Umbilical cord (tissue), 2 donors: ENCODE results near the gene SPC25. TPM values are rescaled to one million over a fixed set of nuclear protein-coding genes. Genes with fewer than 3 reads are reported as not detected.

Source experiments
- DNase-seq: peaks from one replicate; pipeline ENCODE4 v3.0.0-alpha.2; 2015; ENCODE audit warnings: low spot score
- total RNA-seq: library from RNA; depleted of rRNA; stranded (reverse); fragments of >200 nt; gene quantifications from one replicate; pipeline ENCODE4 v1.2.3, GENCODE V29; 2014; ENCODE audit warnings: low replicate concordance; ENCODE audit not compliant: insufficient read depth

The SPC25 gene
- total RNA-seq, 1 donor from 2014 or later = not detected

DNA sequence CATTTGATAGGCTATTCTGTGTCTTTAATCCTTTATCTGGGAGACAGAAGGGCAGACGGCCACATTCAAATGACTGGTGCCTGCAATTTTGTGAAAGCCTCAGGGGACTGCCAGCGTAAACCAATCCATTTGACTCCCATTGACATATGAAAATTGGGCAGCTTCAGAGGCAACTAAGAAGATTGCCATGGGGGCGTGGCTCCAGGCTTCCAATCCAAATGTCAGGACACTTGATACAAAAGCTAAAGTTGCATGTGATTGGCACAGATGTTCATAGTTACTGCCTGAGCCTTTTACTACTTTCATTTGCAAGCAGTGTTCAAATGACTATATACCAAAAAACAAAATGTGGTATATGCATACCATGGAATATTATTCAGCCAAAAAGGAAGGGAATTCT is 42.0 kb downstream of the SPC25 start:
- DNase-seq = no peak

- DNase-seq = no peak
Observed at GRCh38 chr2:168843253-168843652, 47.0 kb downstream of the SPC25 start.

DNA sequence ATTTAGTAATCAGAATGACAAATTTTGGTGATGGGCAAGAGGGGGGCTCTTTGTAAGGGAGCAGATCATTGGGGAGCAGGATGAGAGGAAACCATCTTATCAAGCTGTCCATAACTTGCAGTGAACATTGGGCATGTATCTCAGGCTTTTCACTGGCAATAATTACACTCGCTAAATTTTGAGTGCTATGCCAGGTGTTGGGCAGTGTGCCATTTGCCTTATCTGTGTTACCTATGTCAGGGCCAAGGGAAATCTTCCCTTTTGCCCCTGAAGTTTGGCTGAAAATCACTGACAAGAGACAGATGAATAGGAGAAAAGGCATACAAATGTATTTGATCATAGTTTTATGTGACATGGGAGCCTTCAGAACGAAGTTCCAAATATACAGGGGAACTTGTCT is 48.8 kb downstream of the SPC25 start:
- no peak for DNase-seq

GRCh38 chr2:168835969-168836368 is 54.3 kb downstream of the SPC25 start:
- no peak for DNase-seq

GRCh38 chr2:168831662-168832061 is 58.6 kb downstream of the SPC25 start:
- DNase-seq = no peak

DNA sequence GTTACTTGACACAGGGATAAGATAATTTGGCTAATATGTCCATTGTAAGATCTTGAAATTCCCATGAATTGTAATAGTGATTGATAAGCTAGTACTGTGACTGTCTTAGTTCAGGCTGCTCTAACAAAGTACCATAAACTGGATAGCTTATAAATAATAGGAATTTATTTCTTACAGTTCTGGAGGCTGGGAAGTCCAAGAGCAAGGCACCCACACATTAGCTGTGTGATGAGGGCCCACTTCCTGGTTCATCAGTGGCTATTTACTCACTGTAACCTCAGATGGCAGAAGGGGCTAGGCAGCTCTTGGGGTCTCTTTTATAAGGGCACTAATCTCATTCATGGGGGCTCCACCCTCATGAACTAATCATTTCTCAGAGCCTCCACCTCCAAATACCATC is 59.3 kb downstream of the SPC25 start:
- no peak for DNase-seq

DNA sequence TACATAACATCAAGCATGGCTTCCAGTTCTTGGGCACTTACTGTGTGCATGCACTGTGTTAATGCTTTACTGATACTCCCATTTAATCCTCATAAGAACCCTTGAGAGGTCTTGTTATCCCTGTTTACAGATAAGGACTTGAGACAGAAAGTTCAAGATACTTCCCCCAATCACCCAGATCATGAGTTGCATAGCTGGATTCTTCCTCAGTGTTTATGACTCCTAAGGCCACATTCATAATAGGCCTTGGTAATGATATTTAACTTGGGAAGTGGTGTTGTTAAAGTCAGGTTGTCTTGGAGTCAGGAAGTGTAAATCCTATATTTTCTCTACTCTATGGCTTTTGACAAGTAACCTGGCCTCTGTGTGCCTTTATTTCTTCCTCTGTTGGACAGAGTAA is 65.1 kb downstream of the SPC25 start:
- peak; percentile 41 for DNase-seq

- no peak for DNase-seq
Observed at GRCh38 chr2:168821992-168822391, 68.2 kb downstream of the SPC25 start.

GRCh38 chr2:168821577-168821976 is 68.7 kb downstream of the SPC25 start:
- DNase-seq = no peak

Other genes starting within 250 kb of the SPC25 start
- 22.9 TPM for gene NOSTRIN, start 87.8 kb downstream of the SPC25 start, total RNA-seq
- 0.24 TPM for gene G6PC2, start 10.9 kb upstream of the SPC25 start, total RNA-seq
- gene ABCB11, start 140.9 kb upstream of the SPC25 start, total RNA-seq = 7.9 TPM
- 3.1 TPM for gene DHRS9, start 179.1 kb upstream of the SPC25 start, total RNA-seq